Activated CD4-positive, alpha-beta T cell treated with anti-CD3 and anti-CD28 coated beads for 36 hours (primary cell): ENCODE data around the gene SULT2B1. TPM values are rescaled to one million over a fixed set of nuclear protein-coding genes. Genes with fewer than 3 reads are reported as not detected.

Source experiments
- ATAC-seq: fragments of 200-7000 bp; cut with Tn5 transposase; one replicate; pipeline ENCODE4 v1.10.0; 2021; ENCODE audit warnings: mild to moderate bottlenecking, moderate library complexity
- CTCF ChIA-PET: fragments of 350-600 bp; sonication (Branson Sonifier 250); formaldehyde crosslinking; loops from one replicate; lab custom pipeline; 2021; ENCODE audit warnings: antibody characterized with exemption; lab: Charles Lee
- POLR2A ChIA-PET: fragments of 350-600 bp; sonication (Branson Sonifier 250); formaldehyde crosslinking; loops from one replicate; lab custom pipeline; 2021; ENCODE audit warnings: antibody characterized with exemption, inconsistent platforms; lab: Charles Lee
- DNase-seq: peaks from one replicate; pipeline ENCODE4 v3.0.0-alpha.2; 2020
- H3K27ac Mint-ChIP-seq: one replicate; pipeline ENCODE4 v1.8.0; 2021; ENCODE audit warnings: mixed read lengths
- H3K27me3 Mint-ChIP-seq: one replicate; pipeline ENCODE4 v1.8.0; 2021; ENCODE audit warnings: mixed read lengths
- H3K36me3 Mint-ChIP-seq: one replicate; pipeline ENCODE4 v1.8.0; 2021; ENCODE audit warnings: low read depth, mixed read lengths
- H3K4me1 Mint-ChIP-seq: one replicate; pipeline ENCODE4 v1.8.0; 2021; ENCODE audit warnings: mixed read lengths
- H3K4me3 Mint-ChIP-seq: one replicate; pipeline ENCODE4 v1.8.0; 2021; ENCODE audit warnings: mild to moderate bottlenecking, moderate library complexity, mixed read lengths
- H3K9me3 Mint-ChIP-seq: one replicate; pipeline ENCODE4 v1.8.0; 2021; ENCODE audit warnings: low read depth, mixed read lengths
- intact Hi-C, 2 experiments: fragments of 100-400 bp; cut with DNase I in 1 of 2; cut with micrococcal nuclease in 1 of 2; formaldehyde crosslinking; loops; one replicate each; pipeline versions ENCODE4 v1.14.2 to v1.15.1; 2022 to 2024; cut with DNase I, micrococcal nuclease
- total RNA-seq, 2 experiments: library from RNA; stranded (reverse); gene quantifications; one replicate each; pipeline ENCODE4 v1.2.3, GENCODE V29; 2021

The SULT2B1 gene
- total RNA-seq, 2 experiments from 2014 or later: not detected

DNA sequence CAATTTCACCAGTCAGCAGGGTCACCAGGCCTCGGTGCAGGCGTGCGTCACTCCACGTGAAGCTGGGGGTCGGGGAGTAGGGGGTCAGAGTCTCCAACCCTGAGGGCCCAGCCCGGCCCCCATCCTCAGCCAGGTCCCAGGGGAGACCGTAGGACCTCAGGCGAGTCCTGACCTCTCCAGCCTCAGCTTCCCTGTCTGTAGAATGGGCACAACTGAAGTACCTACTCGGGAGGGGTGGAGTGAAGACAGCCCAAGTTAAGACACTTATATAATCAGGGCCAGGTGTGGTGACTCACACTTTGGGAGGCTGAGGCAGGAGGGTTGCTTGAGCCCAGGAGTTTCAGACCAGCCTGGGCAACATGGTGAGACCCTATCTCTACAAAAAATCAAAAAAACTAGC is 51.9 kb downstream of the SULT2B1 start:
- H3K9me3 Mint-ChIP-seq: no peaks in the 10 kb centered on the region
- no peaks in the 10 kb centered on the region for H3K27me3 Mint-ChIP-seq
- H3K4me1 Mint-ChIP-seq: peaks cover 2% of the 10 kb centered on the region
- DNase-seq: no peak
- ChIA-PET POLR2A (no interaction called here), CTCF (interaction anchor here (0.7 kb wide), 1 partner anchor 93 kb away, joined by 3 read pairs; no protein-coding TSS in a partner anchor)
- H3K27ac Mint-ChIP-seq: no peak overlapping the region
- intact Hi-C loops: no loop called here
- ATAC-seq: no peak
- H3K4me3 Mint-ChIP-seq: no peak overlapping the region
- peaks cover 3% of the 10 kb centered on the region for H3K36me3 Mint-ChIP-seq

DNA sequence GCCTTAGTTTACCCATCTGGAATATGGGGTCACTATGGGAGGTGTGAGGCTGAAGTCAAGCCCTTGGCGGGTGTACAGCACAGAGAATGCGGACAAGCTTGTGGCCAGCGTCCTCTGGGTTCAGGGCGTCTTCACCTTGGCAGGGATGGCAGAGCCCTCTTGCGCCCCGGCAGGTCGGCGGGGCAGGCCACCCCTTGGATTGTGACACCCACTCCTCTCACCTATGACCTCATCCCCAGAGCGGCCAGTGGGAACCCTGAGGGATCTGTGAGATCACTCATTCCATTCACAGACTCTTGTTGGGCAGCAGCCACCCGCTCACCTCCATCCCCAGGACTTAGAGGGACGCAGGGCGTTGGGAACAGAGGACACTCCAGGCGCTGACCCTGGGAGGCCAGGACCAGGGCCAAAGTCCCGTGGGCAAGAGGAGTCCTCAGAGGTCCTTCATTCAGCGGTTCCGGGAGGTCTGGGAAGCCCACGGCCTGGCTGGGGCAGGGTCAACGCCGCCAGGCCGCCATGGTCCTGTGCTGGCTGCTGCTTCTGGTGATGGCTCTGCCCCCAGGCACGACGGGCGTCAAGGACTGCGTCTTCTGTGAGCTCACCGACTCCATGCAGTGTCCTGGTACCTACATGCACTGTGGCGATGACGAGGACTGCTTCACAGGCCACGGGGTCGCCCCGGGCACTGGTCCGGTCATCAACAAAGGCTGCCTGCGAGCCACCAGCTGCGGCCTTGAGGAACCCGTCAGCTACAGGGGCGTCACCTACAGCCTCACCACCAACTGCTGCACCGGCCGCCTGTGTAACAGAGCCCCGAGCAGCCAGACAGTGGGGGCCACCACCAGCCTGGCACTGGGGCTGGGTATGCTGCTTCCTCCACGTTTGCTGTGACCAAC is 54.7 kb downstream of the SULT2B1 start, which contains the start of gene SPACA4:
Gene SPACA4, plus strand, starts transcription at position 280 of the 896 bp plus-strand sequence. Its CDS starts 237 bp downstream, at position 517.
- Mint-ChIP-seq H3K36me3 (peaks cover 3% of the 10 kb centered on the region), H3K4me3 (no peak within 1 kb of the TSS), H3K27me3 (no peaks in the 10 kb centered on the region), H3K27ac (no peak within 1 kb of the TSS), H3K4me1 (peaks cover 3% of the 10 kb centered on the region), H3K9me3 (no peaks in the 10 kb centered on the region)
- no peak for ATAC-seq
- intact Hi-C loops: no loop called here
- DNase-seq: no peak
- POLR2A ChIA-PET: interaction anchor here (1.2 kb wide), 1 partner anchor 285 kb away, joined by 5 read pairs; a partner anchor contains a TSS
- CTCF ChIA-PET: interaction anchor here (0.8 to 3.2 kb wide), 3 partner anchors 22 to 116 kb away, joined by 3 to 35 read pairs (median 5); no protein-coding TSS in a partner anchor

DNA sequence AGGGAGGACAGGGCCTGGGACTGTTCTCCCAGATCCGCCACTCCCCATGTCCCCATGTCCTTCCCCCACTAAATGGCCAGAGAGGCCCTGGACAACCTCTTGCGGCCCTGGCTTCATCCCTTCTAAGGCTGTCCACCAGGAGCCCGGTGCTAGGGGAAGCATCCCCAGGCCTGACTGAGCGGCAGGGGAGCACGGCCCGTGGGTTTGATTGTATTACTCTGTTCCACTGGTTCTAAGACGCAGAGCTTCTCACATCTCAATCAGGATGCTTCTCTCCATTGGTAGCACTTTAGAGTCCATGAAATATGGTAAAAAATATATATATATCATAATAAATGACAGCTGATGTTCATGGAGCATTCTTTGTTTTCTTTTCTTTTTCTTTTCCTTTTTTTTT is 55.4 kb downstream of the SULT2B1 start:
- H3K4me1 Mint-ChIP-seq: peaks cover 3% of the 10 kb centered on the region
- H3K27ac Mint-ChIP-seq: no peak overlapping the region
- intact Hi-C loops: no loop called here
- no peak for ATAC-seq
- POLR2A ChIA-PET: interaction anchor here (2.5 kb wide), 1 partner anchor 12 kb away, joined by 8 read pairs; the partner anchor contains the start of genes RPL18 and SPHK2
- CTCF ChIA-PET: interaction anchor here (0.8 to 3.2 kb wide), 3 partner anchors 23 to 117 kb away, joined by 3 to 35 read pairs (median 5); no protein-coding TSS in a partner anchor
- H3K27me3 Mint-ChIP-seq: no peaks in the 10 kb centered on the region
- no peak for DNase-seq
- H3K36me3 Mint-ChIP-seq: peaks cover 3% of the 10 kb centered on the region
- no peaks in the 10 kb centered on the region for H3K9me3 Mint-ChIP-seq
- H3K4me3 Mint-ChIP-seq: no peak overlapping the region

DNA sequence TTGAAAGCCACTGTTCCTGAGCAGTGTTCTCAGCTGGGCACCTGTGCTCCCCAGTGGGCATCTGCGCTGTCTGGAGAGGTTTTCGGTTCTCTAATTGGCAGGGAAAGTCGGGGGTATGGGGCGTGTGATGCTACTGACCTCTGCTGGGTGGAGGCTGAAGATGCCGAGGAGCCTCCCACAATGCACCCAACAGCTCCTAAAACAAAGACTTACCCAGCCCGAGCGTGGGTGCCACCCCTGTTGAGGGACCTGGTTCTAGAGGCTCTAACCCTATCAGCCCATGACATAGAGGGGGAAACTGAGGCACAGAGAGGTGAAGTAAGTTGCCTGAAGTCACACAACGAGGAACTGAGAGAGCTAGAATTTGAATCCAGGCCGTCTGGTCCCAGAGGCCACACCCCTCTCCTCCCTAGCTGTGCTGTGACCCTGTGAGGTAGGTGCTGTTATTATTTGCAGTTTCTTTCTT is 56.9 kb downstream of the SULT2B1 start:
- DNase-seq (peak; percentile 74), ATAC-seq (peak; percentile 86)
- ChIA-PET CTCF (interaction anchor here (0.6 to 3.2 kb wide), 9 partner anchors 10 to 235 kb away, joined by 3 to 35 read pairs (median 7); partner anchors contain the start of genes RPL18 and SPHK2), POLR2A (interaction anchor here (0.6 to 2.5 kb wide), 6 partner anchors 8 to 350 kb away, joined by 3 to 8 read pairs (median 4); partner anchors contain the start of genes RPL18 and SPHK2)
- Mint-ChIP-seq H3K27me3 (no peaks in the 10 kb centered on the region), H3K36me3 (no peaks in the 10 kb centered on the region), H3K4me3 (no peak overlapping the region), H3K27ac (no peak overlapping the region), H3K4me1 (peaks cover 3% of the 10 kb centered on the region), H3K9me3 (no peaks in the 10 kb centered on the region)
- intact Hi-C loops: loop anchor here (1.0 kb wide), 2 partner anchors 103 to 119 kb away; no protein-coding TSS in a partner anchor

DNA sequence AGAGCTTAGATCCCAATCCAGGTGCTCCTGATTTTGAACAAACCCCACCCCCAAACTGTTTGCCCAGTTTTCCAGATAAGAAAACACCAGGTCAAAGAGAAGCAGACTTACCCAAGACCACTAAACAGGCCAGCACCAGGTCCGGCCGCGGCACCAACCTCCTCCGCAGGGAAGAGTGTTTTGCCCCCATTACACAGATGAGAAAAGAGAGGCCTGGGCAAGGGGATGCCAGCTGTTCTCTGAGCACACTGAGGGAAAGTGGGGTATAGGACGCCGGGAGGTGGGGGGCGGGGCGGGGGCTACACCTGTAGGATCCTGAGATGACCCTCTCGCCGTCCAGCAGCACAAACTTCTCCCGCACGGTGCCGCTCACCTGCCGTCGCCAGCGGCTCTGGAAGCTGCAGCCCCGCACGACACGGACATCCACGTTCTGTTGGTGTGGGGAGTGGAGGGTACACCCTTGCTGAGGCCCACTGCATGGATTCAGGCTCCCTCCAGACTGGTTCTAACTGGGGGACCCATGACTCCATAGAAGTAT is 57.7 kb downstream of the SULT2B1 start:
- H3K9me3 Mint-ChIP-seq: no peaks in the 10 kb centered on the region
- no peak for ATAC-seq
- no peak overlapping the region for H3K27ac Mint-ChIP-seq
- peaks cover 3% of the 10 kb centered on the region for H3K4me1 Mint-ChIP-seq
- H3K27me3 Mint-ChIP-seq: no peaks in the 10 kb centered on the region
- CTCF ChIA-PET: interaction anchor here (0.7 to 3.2 kb wide), 7 partner anchors 15 to 123 kb away, joined by 3 to 35 read pairs (median 8); no protein-coding TSS in a partner anchor
- DNase-seq: no peak
- H3K4me3 Mint-ChIP-seq: no peak overlapping the region
- POLR2A ChIA-PET: interaction anchor here (1.2 to 2.5 kb wide), 2 partner anchors 9 to 116 kb away, joined by 3 to 8 read pairs; partner anchors contain the start of genes RPL18 and SPHK2
- no peaks in the 10 kb centered on the region for H3K36me3 Mint-ChIP-seq
- intact Hi-C loops: no loop called here

DNA sequence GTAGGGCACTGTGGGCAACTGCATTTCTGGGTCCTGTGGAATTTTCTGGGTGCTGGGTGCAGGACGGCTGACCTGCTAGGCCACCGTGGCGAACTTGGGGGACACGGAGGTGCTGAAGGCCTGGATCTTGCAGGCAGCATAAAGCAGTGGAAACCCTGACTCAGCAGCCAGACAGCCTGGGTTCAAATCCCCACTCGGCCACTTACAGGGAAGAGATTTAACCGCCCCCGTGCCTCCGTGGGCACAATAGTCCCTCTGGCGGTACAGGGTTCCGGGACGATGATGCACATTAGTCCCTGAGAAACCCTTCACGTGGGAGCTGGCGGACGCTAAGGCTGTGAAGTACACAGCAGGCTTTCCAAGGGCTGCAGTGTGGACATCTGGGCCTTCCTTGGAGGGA is 59.9 kb downstream of the SULT2B1 start:
- DNase-seq (no peak), ATAC-seq (no peak)
- intact Hi-C loops: no loop called here
- ChIA-PET POLR2A (no interaction called here), CTCF (interaction anchor here (0.7 kb wide), 1 partner anchor 1727 kb away, joined by 3 read pairs; no protein-coding TSS in a partner anchor)
- peaks cover 14% of the 10 kb centered on the region for H3K4me1 Mint-ChIP-seq
- H3K4me3 Mint-ChIP-seq: no peak overlapping the region
- no peaks in the 10 kb centered on the region for H3K27me3 Mint-ChIP-seq
- H3K36me3 Mint-ChIP-seq: peaks cover 18% of the 10 kb centered on the region
- H3K9me3 Mint-ChIP-seq: no peaks in the 10 kb centered on the region
- H3K27ac Mint-ChIP-seq: no peak overlapping the region

- ATAC-seq (no peak), DNase-seq (no peak)
- intact Hi-C loops: no loop called here
- Mint-ChIP-seq H3K9me3 (no peaks in the 10 kb centered on the region), H3K27me3 (no peaks in the 10 kb centered on the region), H3K27ac (no peak overlapping the region), H3K4me3 (no peak overlapping the region), H3K4me1 (peaks cover 24% of the 10 kb centered on the region), H3K36me3 (peaks cover 32% of the 10 kb centered on the region)
- ChIA-PET POLR2A (interaction anchor here (0.7 to 2.4 kb wide), 3 partner anchors 8 to 18 kb away, joined by 3 to 7 read pairs (median 4); no protein-coding TSS in a partner anchor), CTCF (interaction anchor here (0.5 kb wide), 1 partner anchor 213 kb away, joined by 3 read pairs; no protein-coding TSS in a partner anchor)
Observed at GRCh38 chr19:48613024-48613851, 61.3 kb downstream of the SULT2B1 start.

GRCh38 chr19:48613852-48614435 is 62.0 kb downstream of the SULT2B1 start:
- no peak overlapping the region for H3K4me3 Mint-ChIP-seq
- H3K4me1 Mint-ChIP-seq: peaks cover 21% of the 10 kb centered on the region
- DNase-seq: no peak
- CTCF ChIA-PET: interaction anchor here (0.5 to 0.7 kb wide), 3 partner anchors 99 to 343 kb away, joined by 3 to 4 read pairs (median 4); no protein-coding TSS in a partner anchor
- H3K9me3 Mint-ChIP-seq: no peaks in the 10 kb centered on the region
- no peak for ATAC-seq
- peaks cover 38% of the 10 kb centered on the region for H3K36me3 Mint-ChIP-seq
- POLR2A ChIA-PET: interaction anchor here (0.6 to 2.4 kb wide), 4 partner anchors 8 to 112 kb away, joined by 3 to 7 read pairs (median 4); no protein-coding TSS in a partner anchor
- H3K27me3 Mint-ChIP-seq: no peaks in the 10 kb centered on the region
- intact Hi-C loops: no loop called here
- peak overlapping the region; percentile 25 for H3K27ac Mint-ChIP-seq

DNA sequence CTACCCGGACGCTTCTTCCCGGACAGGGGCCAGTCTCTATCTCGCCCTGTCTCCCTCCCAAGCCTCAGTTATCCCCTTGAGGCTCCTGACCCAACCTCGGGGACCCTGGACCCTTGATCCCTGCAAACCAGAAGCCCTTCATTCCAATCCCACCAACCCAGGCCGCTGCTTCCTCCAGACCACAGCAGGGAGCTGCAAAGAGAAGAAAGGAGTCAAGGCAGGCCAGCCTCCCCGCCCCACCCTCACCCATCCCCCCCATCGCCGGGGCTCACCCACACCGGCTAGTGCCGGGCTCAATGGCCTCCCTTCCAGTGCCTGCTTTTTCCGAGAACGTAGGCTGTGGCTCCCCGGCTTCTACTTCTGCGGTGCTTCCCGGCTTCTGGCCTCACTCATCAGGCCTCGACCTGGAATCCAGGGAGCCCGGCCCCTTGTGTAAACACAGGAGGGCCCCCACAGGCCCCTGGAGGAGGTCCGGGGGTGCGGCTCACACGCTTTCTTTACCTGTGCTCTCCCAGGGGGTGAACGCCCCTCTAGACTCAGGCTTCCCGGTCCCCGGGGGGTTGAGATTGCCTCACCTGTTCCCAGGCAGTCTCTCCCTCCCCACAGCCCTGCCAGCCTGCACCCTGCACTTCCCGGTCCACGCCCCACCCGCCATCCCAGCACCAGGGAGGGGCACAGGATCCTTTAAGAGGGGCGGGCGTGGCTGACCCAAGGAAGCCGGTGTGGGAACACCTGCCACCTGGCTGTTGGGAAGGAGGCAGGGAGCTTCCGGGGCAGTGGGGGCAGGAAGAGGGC is 62.7 kb downstream of the SULT2B1 start, which contains the start of gene FAM83E:
Gene FAM83E, minus strand, starts transcription at position 641 of the 795 bp plus-strand sequence. CDS start 1,704 bp downstream, outside the sequence.
- intact Hi-C loops: no loop called here
- DNase-seq (peak; percentile 42), ATAC-seq (no peak)
- Mint-ChIP-seq H3K27ac (peak within 1 kb of the TSS; percentile 25), H3K4me3 (peak within 1 kb of the TSS; percentile 6), H3K4me1 (peaks cover 22% of the 10 kb centered on the region), H3K36me3 (peaks cover 40% of the 10 kb centered on the region), H3K9me3 (no peaks in the 10 kb centered on the region), H3K27me3 (no peaks in the 10 kb centered on the region)
- POLR2A ChIA-PET: interaction anchor here (0.6 to 2.4 kb wide), 7 partner anchors 9 to 121 kb away, joined by 3 to 7 read pairs (median 4); no protein-coding TSS in a partner anchor
- CTCF ChIA-PET: interaction anchor here (0.6 to 0.7 kb wide), 2 partner anchors 98 to 343 kb away, joined by 4 read pairs; no protein-coding TSS in a partner anchor
